T-cell (primary cell): ENCODE measurements around the gene CNTNAP2. TPM values are rescaled to one million over a fixed set of nuclear protein-coding genes. Genes with fewer than 3 reads are reported as not detected.

Source experiments
- ATAC-seq, 4 experiments: fragments of 200-7000 bp in 3 of 4; fragments of 150-1000 bp in 1 of 4; cut with Tn5 transposase; replicated peaks in 1 of 4; 1 replicate in 3 of 4; 2 replicates in 1 of 4; pipeline ENCODE4 v1.10.0; 2021; ENCODE audit warnings: moderate library complexity in 3 of 4, mild to moderate bottlenecking in 2 of 4, moderate number of reproducible peaks in 1 of 4
- CTCF ChIA-PET, 2 donors: fragments of 300-600 bp; sonication (Branson Sonifier 250); formaldehyde crosslinking; loops; one replicate each; lab custom pipeline; 2022; ENCODE audit warnings: antibody characterized with exemption in 2 of 2; lab: Charles Lee
- POLR2A ChIA-PET, 2 donors: fragments of 300-600 bp; sonication (Branson Sonifier 250); formaldehyde crosslinking; loops; one replicate each; lab custom pipeline; 2022; ENCODE audit warnings: antibody characterized with exemption in 2 of 2; lab: Charles Lee
- DNase-seq, 35 experiments: peaks; one replicate each; pipeline versions ENCODE4 v3.0.0 to v3.0.0-alpha.2; 2013 to 2023
- H3K27ac ChIP-seq: one replicate; pipeline ENCODE4 v1.5.1; 2013; ENCODE audit warnings: low read length
- H3K27me3 ChIP-seq, 2 experiments: replicated peaks in 1 of 2; 1 replicate in 1 of 2; 2 replicates in 1 of 2; pipeline versions ENCODE4 v1.6.1 to v1.7.0; 2013; ENCODE audit warnings: low read length in 1 of 2, mixed read lengths in 1 of 2; ENCODE audit not compliant: control insufficient read depth in 2 of 2, insufficient read depth in 2 of 2; ENCODE audit errors: extremely low read depth in 1 of 2
- H3K36me3 ChIP-seq, 2 donors: 1 replicate in 1 of 2; 2 replicates in 1 of 2; pipeline versions ENCODE4 v1.6.1 to v1.7.0; 2013; ENCODE audit warnings: low read length in 1 of 2; ENCODE audit not compliant: control insufficient read depth in 2 of 2, insufficient read depth in 1 of 2; ENCODE audit errors: extremely low read depth in 1 of 2
- H3K4me1 ChIP-seq, 2 experiments: 1 replicate in 1 of 2; 2 replicates in 1 of 2; pipeline versions ENCODE4 v1.6.1 to v1.7.0; 2013; ENCODE audit warnings: low read length in 2 of 2, mixed read lengths in 1 of 2; ENCODE audit not compliant: insufficient read depth in 2 of 2, control insufficient read depth in 1 of 2; ENCODE audit errors: extremely low read depth in 1 of 2
- H3K4me3 ChIP-seq, 2 donors: 1 replicate in 1 of 2; 2 replicates in 1 of 2; pipeline versions ENCODE4 v1.5.1 to v1.7.0; 2013; ENCODE audit warnings: mild to moderate bottlenecking in 2 of 2, low read length in 1 of 2, moderate library complexity in 1 of 2; ENCODE audit not compliant: control insufficient read depth in 1 of 2; ENCODE audit errors: extremely low read depth in 1 of 2
- H3K9me3 ChIP-seq: 2 replicates; pipeline ENCODE4 v1.7.0; 2013
- H3K27ac Mint-ChIP-seq, 2 donors: one replicate each; pipeline ENCODE4 v1.8.0; 2020 to 2021; ENCODE audit warnings: mild to moderate bottlenecking in 2 of 2, mixed read lengths in 2 of 2
- H3K27me3 Mint-ChIP-seq, 2 donors: one replicate each; pipeline ENCODE4 v1.8.0; 2021 to 2022; ENCODE audit warnings: mixed read lengths in 2 of 2
- H3K36me3 Mint-ChIP-seq: one replicate; pipeline ENCODE4 v1.8.0; 2021; ENCODE audit warnings: mixed read lengths
- H3K4me1 Mint-ChIP-seq, 3 donors: one replicate each; pipeline ENCODE4 v1.8.0; 2020 to 2022; ENCODE audit warnings: mixed read lengths in 3 of 3, mild to moderate bottlenecking in 1 of 3
- H3K4me3 Mint-ChIP-seq, 3 donors: one replicate each; pipeline ENCODE4 v1.8.0; 2020 to 2022; ENCODE audit warnings: mild to moderate bottlenecking in 3 of 3, mixed read lengths in 3 of 3, moderate library complexity in 3 of 3
- H3K9me3 Mint-ChIP-seq, 3 donors: one replicate each; pipeline ENCODE4 v1.8.0; 2020 to 2022; ENCODE audit warnings: mixed read lengths in 3 of 3
- WGBS: methylation state at CpG from one replicate; pipeline ENCODE4 v1.1.5; 2013; ENCODE audit warnings: missing lambda C conversion rate; ENCODE audit not compliant: insufficient coverage; 5-methylcytosine and 5-hydroxymethylcytosine counted together
- total RNA-seq, 35 experiments: library from RNA in 6 of 35; stranded (reverse) in 6 of 35; fragments of 120-200 nt in 1 of 35; gene quantifications; one replicate each; pipeline versions ENCODE4 v1.2.1 to v1.2.4 and lab custom pipeline; 2013 to 2026

CNTNAP2 gene
- total RNA-seq, 5 donors from 2014 or later (not counting 1 experiment from before 2014, with no cell fraction given): 0.15 to 0.72 (median 0.21) TPM

DNA sequence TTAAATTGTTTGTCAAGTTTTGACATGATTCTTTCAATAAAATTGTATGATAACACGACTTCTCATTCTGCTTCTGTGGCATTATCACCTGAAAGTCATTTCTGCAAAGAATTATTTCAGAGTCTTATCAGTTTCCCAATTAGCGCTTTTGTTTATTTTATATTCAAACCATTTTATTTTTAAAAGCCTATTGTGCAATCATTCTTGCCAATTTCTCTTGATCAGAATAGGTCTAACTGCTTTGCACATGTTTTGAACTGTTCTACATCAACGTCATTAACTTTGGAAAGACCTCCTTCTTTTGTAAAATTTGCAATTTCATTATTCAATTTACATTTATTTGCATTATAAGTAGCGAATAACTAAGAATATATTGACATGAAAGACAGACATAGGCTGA is 758.1 kb downstream of the CNTNAP2 start:
- WGBS: 100% methylated on average over 1 of the region's 4 CpGs
- CTCF ChIA-PET: no interaction called here

DNA sequence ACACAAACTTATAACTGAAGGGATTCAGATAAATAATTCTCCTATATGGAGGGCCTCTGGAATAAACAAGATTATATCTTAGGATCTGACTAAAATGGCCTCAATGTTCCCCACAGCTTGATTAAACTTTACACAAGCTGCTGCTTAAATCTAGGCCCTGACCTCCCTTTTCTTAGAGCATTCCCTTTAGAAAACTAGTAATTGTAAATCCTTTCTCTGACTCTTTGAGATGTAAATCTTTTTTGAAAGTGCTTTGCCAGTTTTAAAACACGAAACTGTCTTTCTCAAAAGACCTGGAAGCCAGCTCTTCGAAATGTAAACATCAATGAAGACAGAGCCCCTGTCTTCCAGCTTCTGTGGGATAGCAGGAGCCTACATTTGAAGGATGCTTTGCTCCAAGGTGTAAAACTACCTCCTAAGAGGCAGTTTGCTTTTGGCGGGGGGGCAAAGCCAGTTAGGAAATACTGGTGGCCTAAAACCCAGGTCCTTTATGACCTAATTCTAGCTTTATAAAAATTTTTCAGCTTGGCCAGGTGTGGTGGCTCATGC is 758.7 kb downstream of the CNTNAP2 start:
- DNase-seq: no peak
- H3K4me3 ChIP-seq: no peak overlapping the region
- ATAC-seq: no peak
- H3K4me1 Mint-ChIP-seq: no peaks in the 10 kb centered on the region
- no peaks in the 10 kb centered on the region for H3K36me3 ChIP-seq
- no peak overlapping the region for H3K4me3 Mint-ChIP-seq
- no peaks in the 10 kb centered on the region for H3K27me3 ChIP-seq
- no peaks in the 10 kb centered on the region for H3K36me3 Mint-ChIP-seq
- H3K4me1 ChIP-seq: no peaks in the 10 kb centered on the region
- H3K9me3 Mint-ChIP-seq: peaks cover 6 to 13% (median 11%) of the 10 kb centered on the region in 3 donors
- no peak overlapping the region for H3K27ac ChIP-seq
- CTCF ChIA-PET: no interaction called here
- no peaks in the 10 kb centered on the region for H3K27me3 Mint-ChIP-seq
- WGBS: 43% methylated on average over 1 of the region's 3 CpGs
- POLR2A ChIA-PET: no interaction called here
- no peaks in the 10 kb centered on the region for H3K9me3 ChIP-seq
- H3K27ac Mint-ChIP-seq: no peak overlapping the region

More for the DNA sequence above, 758.1 kb downstream of the CNTNAP2 start:
- DNase-seq: no peak
- H3K4me1 Mint-ChIP-seq: no peaks in the 10 kb centered on the region
- Histone ChIP-seq H3K27ac (no peak overlapping the region), H3K9me3 (no peaks in the 10 kb centered on the region), H3K4me1 (no peaks in the 10 kb centered on the region), H3K36me3 (no peaks in the 10 kb centered on the region), H3K27me3 (no peaks in the 10 kb centered on the region), H3K4me3 (no peak overlapping the region)
- peaks cover 11 to 13% (median 11%) of the 10 kb centered on the region in 3 donors for H3K9me3 Mint-ChIP-seq
- H3K27me3 Mint-ChIP-seq: no peaks in the 10 kb centered on the region
- no peaks in the 10 kb centered on the region for H3K36me3 Mint-ChIP-seq
- H3K27ac Mint-ChIP-seq: no peak overlapping the region
- POLR2A ChIA-PET: no interaction called here
- no peak for ATAC-seq
- H3K4me3 Mint-ChIP-seq: no peak overlapping the region

DNA sequence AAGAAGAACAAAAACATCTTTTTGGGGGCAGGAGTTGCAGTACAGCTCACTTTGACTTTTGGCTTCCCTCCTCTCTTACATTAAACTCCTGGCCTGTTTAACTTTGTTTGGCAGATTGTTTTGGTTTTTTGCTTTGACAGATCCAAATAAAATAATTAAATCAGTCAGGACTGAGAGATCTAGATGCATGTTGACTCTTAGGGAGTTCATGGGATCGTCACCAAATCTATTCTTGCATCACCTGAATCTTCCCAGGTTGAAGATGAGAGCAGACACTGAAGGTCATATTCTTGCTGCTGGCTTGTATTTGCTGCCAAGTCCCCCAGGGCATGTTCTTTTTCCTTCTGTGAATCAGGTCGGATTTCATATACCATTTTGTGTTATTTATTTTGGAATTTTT is 759.4 kb downstream of the CNTNAP2 start:
- no peak for DNase-seq
- Mint-ChIP-seq H3K27me3 (no peaks in the 10 kb centered on the region), H3K27ac (no peak overlapping the region), H3K4me1 (no peaks in the 10 kb centered on the region), H3K4me3 (no peak overlapping the region), H3K36me3 (no peaks in the 10 kb centered on the region), H3K9me3 (peaks cover 5 to 13% (median 9%) of the 10 kb centered on the region in 3 donors)
- 86% methylated on average over 1 of the region's 2 CpGs for WGBS
- Histone ChIP-seq H3K27ac (no peak overlapping the region), H3K4me3 (no peak overlapping the region), H3K27me3 (no peaks in the 10 kb centered on the region), H3K36me3 (no peaks in the 10 kb centered on the region), H3K9me3 (no peaks in the 10 kb centered on the region), H3K4me1 (no peaks in the 10 kb centered on the region)
- no peak for ATAC-seq
- CTCF ChIA-PET: no interaction called here
- POLR2A ChIA-PET: no interaction called here

DNA sequence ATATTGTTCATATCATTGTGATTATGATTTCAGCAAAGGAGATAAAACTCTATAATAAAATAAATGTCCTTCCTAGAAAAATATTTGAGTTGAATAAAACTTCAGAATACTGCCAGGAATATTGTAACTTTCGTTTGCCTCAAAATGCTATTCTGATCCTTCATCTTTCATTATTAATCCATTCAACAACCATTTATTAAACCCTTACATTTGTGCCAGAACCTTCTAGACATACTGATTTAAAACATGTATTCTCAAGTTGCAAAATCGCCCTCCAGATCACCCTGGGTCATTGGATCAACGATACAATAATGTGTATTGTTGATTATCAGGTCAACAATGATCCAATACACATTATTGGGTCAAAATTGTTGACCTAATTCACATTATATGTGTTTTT is 759.8 kb downstream of the CNTNAP2 start:
- Histone ChIP-seq H3K36me3 (no peaks in the 10 kb centered on the region), H3K4me1 (no peaks in the 10 kb centered on the region), H3K4me3 (no peak overlapping the region), H3K27me3 (no peaks in the 10 kb centered on the region), H3K27ac (no peak overlapping the region), H3K9me3 (no peaks in the 10 kb centered on the region)
- POLR2A ChIA-PET: no interaction called here
- H3K27me3 Mint-ChIP-seq: no peaks in the 10 kb centered on the region
- CTCF ChIA-PET: no interaction called here
- no peak for DNase-seq
- peaks cover 5 to 13% (median 8%) of the 10 kb centered on the region in 3 donors for H3K9me3 Mint-ChIP-seq
- H3K36me3 Mint-ChIP-seq: no peaks in the 10 kb centered on the region
- H3K4me1 Mint-ChIP-seq: no peaks in the 10 kb centered on the region
- no peak for ATAC-seq
- no CpG with 5 or more reads among the region's 3 CpGs for WGBS
- H3K4me3 Mint-ChIP-seq: no peak overlapping the region
- H3K27ac Mint-ChIP-seq: no peak overlapping the region

DNA sequence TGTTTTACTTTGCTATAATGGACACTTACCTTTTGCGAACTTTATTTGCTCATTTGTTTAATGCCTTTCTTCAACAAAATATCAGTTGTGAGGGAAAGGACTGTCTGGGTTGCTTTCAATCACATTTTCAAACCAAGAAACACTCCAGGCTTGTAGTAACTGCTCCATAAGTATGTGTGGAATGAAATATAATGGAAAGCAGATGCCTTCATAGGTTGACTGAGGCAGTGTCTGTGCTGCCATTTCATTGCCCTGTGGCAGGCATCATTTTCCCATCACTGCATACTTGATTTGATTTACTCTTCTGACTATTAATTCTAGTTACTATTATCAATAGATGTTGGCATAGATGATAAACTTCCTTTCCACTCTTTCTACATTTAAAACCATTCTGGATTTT is 762.3 kb downstream of the CNTNAP2 start:
- POLR2A ChIA-PET: no interaction called here
- no CpG with 5 or more reads among the region's 1 CpG for WGBS
- no peak overlapping the region for H3K4me3 ChIP-seq
- no peak overlapping the region for H3K27ac Mint-ChIP-seq
- H3K4me3 Mint-ChIP-seq: no peak overlapping the region
- peaks cover 5 to 8% (median 7%) of the 10 kb centered on the region in 3 donors for H3K9me3 Mint-ChIP-seq
- ATAC-seq: no peak
- no peaks in the 10 kb centered on the region for H3K27me3 ChIP-seq
- H3K4me1 Mint-ChIP-seq: no peaks in the 10 kb centered on the region
- no peaks in the 10 kb centered on the region for H3K4me1 ChIP-seq
- H3K9me3 ChIP-seq: no peaks in the 10 kb centered on the region
- DNase-seq: no peak
- H3K27ac ChIP-seq: no peak overlapping the region
- H3K27me3 Mint-ChIP-seq: no peaks in the 10 kb centered on the region
- CTCF ChIA-PET: no interaction called here
- no peaks in the 10 kb centered on the region for H3K36me3 ChIP-seq
- no peaks in the 10 kb centered on the region for H3K36me3 Mint-ChIP-seq

DNA sequence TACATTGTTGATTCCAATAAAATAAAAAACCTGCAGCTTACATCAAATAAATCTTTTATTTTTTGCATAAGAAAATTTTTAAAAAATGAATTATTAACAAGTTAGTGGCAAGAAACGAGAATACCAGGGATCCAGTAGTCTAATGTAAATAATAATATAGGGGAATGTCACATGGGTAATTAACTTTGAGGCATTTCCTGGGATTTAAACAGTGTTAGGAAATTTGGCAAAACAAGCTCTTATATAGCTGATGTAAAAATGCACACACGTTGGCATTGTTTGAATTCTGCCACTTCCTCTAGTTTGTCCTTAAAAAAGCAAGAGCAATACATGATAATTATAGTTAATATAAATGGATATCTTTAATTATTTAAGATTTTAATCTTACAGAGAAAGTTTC is 768.6 kb downstream of the CNTNAP2 start:
- POLR2A ChIA-PET: no interaction called here
- H3K9me3 Mint-ChIP-seq: peaks cover 4 to 22% (median 11%) of the 10 kb centered on the region in 3 donors

More for the DNA sequence above, 768.6 kb downstream of the CNTNAP2 start:
- Mint-ChIP-seq H3K36me3 (no peaks in the 10 kb centered on the region), H3K27ac (no peak overlapping the region), H3K27me3 (no peaks in the 10 kb centered on the region), H3K4me1 (no peaks in the 10 kb centered on the region), H3K4me3 (no peak overlapping the region)
- no CpG with 5 or more reads among the region's 2 CpGs for WGBS
- ATAC-seq: no peak
- DNase-seq: no peak
- H3K36me3 ChIP-seq: no peaks in the 10 kb centered on the region
- no peak overlapping the region for H3K4me3 ChIP-seq
- no peaks in the 10 kb centered on the region for H3K9me3 ChIP-seq
- CTCF ChIA-PET: no interaction called here
- no peaks in the 10 kb centered on the region for H3K4me1 ChIP-seq
- H3K27me3 ChIP-seq: no peaks in the 10 kb centered on the region
- H3K27ac ChIP-seq: no peak overlapping the region
